DND-41 (cell line): ENCODE results near the gene SH3BP5.

ENCODE experiments used
- ATAC-seq: fragments of 200-7000 bp; cut with Tn5 transposase; 3 replicates; pipeline ENCODE4 v1.9.1; 2021; ENCODE audit warnings: low read depth; ENCODE audit not compliant: insufficient read depth
- DNase-seq: peaks from one replicate; pipeline ENCODE4 v3.0.0-alpha.2; 2020
- H2AFZ ChIP-seq: 2 replicates; pipeline ENCODE4 v1.6.0; 2012; ENCODE audit warnings: low read depth, low read length
- H3K27ac ChIP-seq: 2 replicates; pipeline ENCODE4 v1.5.1; 2012; ENCODE audit warnings: low read length, inconsistent platforms
- H3K27me3 ChIP-seq: fragments of 200-600 bp; sonication (generic); 2 replicates; pipeline ENCODE4 v1.6.0; 2012; ENCODE audit warnings: low read length, mild to moderate bottlenecking, inconsistent platforms; ENCODE audit not compliant: insufficient read depth, poor library complexity
- H3K36me3 ChIP-seq: 2 replicates; pipeline ENCODE4 v1.5.1; 2012; ENCODE audit warnings: low read length, inconsistent platforms; ENCODE audit not compliant: insufficient read depth
- H3K4me1 ChIP-seq: 2 replicates; pipeline ENCODE4 v1.5.1; 2012; ENCODE audit warnings: mild to moderate bottlenecking, low read length; ENCODE audit not compliant: insufficient read depth
- H3K4me2 ChIP-seq: 2 replicates; pipeline ENCODE4 v1.6.0; 2012; ENCODE audit warnings: mild to moderate bottlenecking, moderate library complexity, low read length, inconsistent platforms; ENCODE audit not compliant: insufficient read depth
- H3K4me3 ChIP-seq, 2 experiments: fragments of 200-600 bp in 1 of 2; shearing (Covaris generic) in 1 of 2; 2 replicates each; pipeline ENCODE4 v1.5.1; 2012 to 2016; ENCODE audit warnings: inconsistent platforms in 2 of 2, low read length in 2 of 2, mild to moderate bottlenecking in 2 of 2, low read depth in 1 of 2, moderate library complexity in 1 of 2
- H3K79me2 ChIP-seq: 2 replicates; pipeline ENCODE4 v1.6.0; 2012; ENCODE audit warnings: low read length, inconsistent platforms; ENCODE audit not compliant: insufficient read depth
- H3K9ac ChIP-seq: 2 replicates; pipeline ENCODE4 v1.6.0; 2012; ENCODE audit warnings: low read depth, mild to moderate bottlenecking, inconsistent platforms, low read length, moderate library complexity
- H3K9me3 ChIP-seq: 2 replicates; pipeline ENCODE4 v1.5.1; 2012; ENCODE audit warnings: low read length, moderate library complexity, mild to moderate bottlenecking, inconsistent platforms; ENCODE audit not compliant: insufficient read depth, severe bottlenecking
- H4K20me1 ChIP-seq: 2 replicates; pipeline ENCODE4 v1.6.0; 2012; ENCODE audit warnings: low read length; ENCODE audit not compliant: insufficient read depth
- CTCF ChIP-seq: IDR thresholded peaks from 2 replicates; pipeline ENCODE4 v1.5.1; 2012; ENCODE audit warnings: borderline replicate concordance, low read length, moderate library complexity, mild to moderate bottlenecking; ENCODE audit not compliant: poor library complexity, severe bottlenecking; ENCODE audit errors: extremely low read depth
- EZH2 ChIP-seq: IDR thresholded peaks from 3 replicates; pipeline ENCODE4 v1.6.1; 2012; ENCODE audit warnings: borderline replicate concordance, low read depth, mild to moderate bottlenecking, moderate library complexity, low read length, inconsistent platforms; ENCODE audit not compliant: severe bottlenecking

SH3BP5 gene

GRCh38 chr3:15265655-15266509 is 66.5 kb downstream of the SH3BP5 start:
- Histone ChIP-seq H3K4me1 (peaks cover 30% of the 10 kb centered on the region), H3K79me2 (peaks cover 22% of the 10 kb centered on the region), H4K20me1 (peaks cover 3% of the 10 kb centered on the region; the same call in 1 of the 2 replicates), H3K9me3 (no peaks in the 10 kb centered on the region), H3K4me2 (no peak overlapping the region), H3K9ac (no peak overlapping the region), H3K4me3 (no peak overlapping the region), H2AFZ (no peak overlapping the region), H3K27me3 (no peaks in the 10 kb centered on the region), H3K36me3 (peaks cover 55% of the 10 kb centered on the region), H3K27ac (peak overlapping the region; percentile 35; the same call in 1 of the 2 replicates)
- DNase-seq (no peak), ATAC-seq (no peak)
- no peak for TF ChIP-seq EZH2
- no peak for TF ChIP-seq CTCF

- H3K4me2 ChIP-seq, result no peak overlapping the region
- DNase-seq (no peak), ATAC-seq (no peak)
- H4K20me1 ChIP-seq, result peaks cover 3% of the 10 kb centered on the region; the same call in 1 of the 2 replicates
- H3K4me3 ChIP-seq, result no peak overlapping the region
- TF ChIP-seq CTCF (no peak), EZH2 (no peak)
- peaks cover 60% of the 10 kb centered on the region for H3K36me3 ChIP-seq
- H3K27ac ChIP-seq, result no peak overlapping the region
- no peaks in the 10 kb centered on the region for H3K27me3 ChIP-seq
- H3K79me2 ChIP-seq, result peaks cover 17% of the 10 kb centered on the region
- no peaks in the 10 kb centered on the region for H3K9me3 ChIP-seq
- H3K4me1 ChIP-seq, result peaks cover 19% of the 10 kb centered on the region
- no peak overlapping the region for H2AFZ ChIP-seq
- H3K9ac ChIP-seq, result no peak overlapping the region
Measured at GRCh38 chr3:15264486-15264885, 67.9 kb downstream of the SH3BP5 start.

GRCh38 chr3:15263926-15264325 is 68.5 kb downstream of the SH3BP5 start:
- Histone ChIP-seq H4K20me1 (peaks cover 3% of the 10 kb centered on the region; the same call in 1 of the 2 replicates), H2AFZ (no peak overlapping the region), H3K4me3 (no peak overlapping the region), H3K36me3 (peaks cover 60% of the 10 kb centered on the region), H3K9ac (no peak overlapping the region), H3K4me1 (peaks cover 13% of the 10 kb centered on the region), H3K4me2 (no peak overlapping the region), H3K27ac (no peak overlapping the region), H3K27me3 (no peaks in the 10 kb centered on the region), H3K79me2 (peaks cover 14% of the 10 kb centered on the region), H3K9me3 (no peaks in the 10 kb centered on the region)
- ATAC-seq (no peak), DNase-seq (no peak)
- no peak for TF ChIP-seq EZH2
- no peak for TF ChIP-seq CTCF
